GM21390 (cell line): ENCODE results near the gene ZBTB9.
"Not testable (repeated sequence)": the region's sequence is repeated elsewhere in the genome, so short reads cannot be mapped to it uniquely, and the experiment has no call there.

ENCODE experiments used
- ATAC-seq: cut with Tn5 transposase; IDR thresholded peaks from one replicate; pipeline ENCODE4 v1.9.1; 2021; ENCODE audit not compliant: unreplicated experiment

Gene ZBTB9

GRCh38 chr6:33459226-33459625 is 4.8 kb downstream of the ZBTB9 start:
- no peak for ATAC-seq

GRCh38 chr6:33466075-33466735 is 11.8 kb downstream of the ZBTB9 start:
- no peak for ATAC-seq

GRCh38 chr6:33467091-33467490 is 12.7 kb downstream of the ZBTB9 start:
- no peak for ATAC-seq

GRCh38 chr6:33469661-33470060 is 15.3 kb downstream of the ZBTB9 start:
- no peak for ATAC-seq

GRCh38 chr6:33477864-33478263 is 23.5 kb downstream of the ZBTB9 start:
- no peak for ATAC-seq

GRCh38 chr6:33481192-33481591 is 26.8 kb downstream of the ZBTB9 start:
- no peak for ATAC-seq

- ATAC-seq = not testable (repeated sequence)
These were observed 28.2 kb downstream of the ZBTB9 start for GRCh38 chr6:33482620-33483019.

GRCh38 chr6:33483678-33484077 is 29.3 kb downstream of the ZBTB9 start:
- no peak for ATAC-seq

GRCh38 chr6:33484673-33485262 is 30.4 kb downstream of the ZBTB9 start:
- ATAC-seq = not testable (repeated sequence)

- ATAC-seq = not testable (repeated sequence)
These were observed 31.3 kb downstream of the ZBTB9 start for GRCh38 chr6:33485680-33486079.

GRCh38 chr6:33488339-33488738 is 34.0 kb downstream of the ZBTB9 start:
- ATAC-seq = no peak

GRCh38 chr6:33490198-33490597 is 35.8 kb downstream of the ZBTB9 start:
- no peak for ATAC-seq

- ATAC-seq = no peak
These were observed 36.2 kb downstream of the ZBTB9 start for GRCh38 chr6:33490621-33491020.

GRCh38 chr6:33492093-33492492 is 37.7 kb downstream of the ZBTB9 start:
- no peak for ATAC-seq

- ATAC-seq = no peak
These were observed 42.8 kb downstream of the ZBTB9 start for GRCh38 chr6:33497157-33497556.

- ATAC-seq = no peak
These were observed 48.1 kb downstream of the ZBTB9 start for GRCh38 chr6:33502486-33502885.

- ATAC-seq = no peak
These were observed 50.1 kb downstream of the ZBTB9 start for GRCh38 chr6:33504486-33504885.

- no peak for ATAC-seq
These were observed 51.4 kb downstream of the ZBTB9 start for GRCh38 chr6:33505548-33506370.
